ENCODE data around the gene MUCL3.

DNA sequence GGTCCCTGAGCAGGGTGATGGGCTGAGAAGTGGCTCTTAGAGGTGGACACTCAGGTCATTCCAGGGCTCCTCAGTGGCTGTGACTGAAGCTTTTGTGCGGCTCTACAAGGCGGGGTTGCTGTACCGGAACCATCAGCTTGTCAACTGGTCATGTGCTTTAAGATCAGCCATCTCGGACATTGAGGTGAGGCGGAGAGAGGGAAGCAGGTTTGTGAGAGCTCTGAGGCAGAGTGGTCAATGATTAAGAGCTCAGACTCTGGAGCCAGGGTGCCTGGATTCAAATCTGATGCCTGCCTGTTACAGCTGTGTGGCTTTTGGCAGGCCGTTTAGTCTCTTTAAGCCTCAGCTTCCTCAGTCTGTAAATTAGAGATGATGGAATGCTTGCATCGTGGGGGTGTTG, 23.7 kb upstream of the MUCL3 start:
- TF ChIP-seq, protein P1, sequence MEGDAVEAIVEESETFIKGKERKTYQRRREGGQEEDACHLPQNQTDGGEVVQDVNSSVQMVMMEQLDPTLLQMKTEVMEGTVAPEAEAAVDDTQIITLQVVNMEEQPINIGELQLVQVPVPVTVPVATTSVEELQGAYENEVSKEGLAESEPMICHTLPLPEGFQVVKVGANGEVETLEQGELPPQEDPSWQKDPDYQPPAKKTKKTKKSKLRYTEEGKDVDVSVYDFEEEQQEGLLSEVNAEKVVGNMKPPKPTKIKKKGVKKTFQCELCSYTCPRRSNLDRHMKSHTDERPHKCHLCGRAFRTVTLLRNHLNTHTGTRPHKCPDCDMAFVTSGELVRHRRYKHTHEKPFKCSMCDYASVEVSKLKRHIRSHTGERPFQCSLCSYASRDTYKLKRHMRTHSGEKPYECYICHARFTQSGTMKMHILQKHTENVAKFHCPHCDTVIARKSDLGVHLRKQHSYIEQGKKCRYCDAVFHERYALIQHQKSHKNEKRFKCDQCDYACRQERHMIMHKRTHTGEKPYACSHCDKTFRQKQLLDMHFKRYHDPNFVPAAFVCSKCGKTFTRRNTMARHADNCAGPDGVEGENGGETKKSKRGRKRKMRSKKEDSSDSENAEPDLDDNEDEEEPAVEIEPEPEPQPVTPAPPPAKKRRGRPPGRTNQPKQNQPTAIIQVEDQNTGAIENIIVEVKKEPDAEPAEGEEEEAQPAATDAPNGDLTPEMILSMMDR (IDR thresholded peaks at IDR 0.05; ENCODE audit: low read depth, low read length, poor library complexity, severe bottlenecking): no peak
- no peak for TF ChIP-seq EZH2phosphoT487 (IDR thresholded peaks at IDR 0.05; ENCODE audit: borderline replicate concordance, low read length)

All from DOHH2 (cell line).